ENCODE results near the gene ATL2. TPM values are rescaled to one million over a fixed set of nuclear protein-coding genes. Genes with fewer than 3 reads are reported as not detected.

Gene ATL2
- total RNA-seq, result 10 to 100 TPM; 33.9 to 51.1 TPM

GRCh38 chr2:38377050-38377828 is at the start of gene ATL2:
TSS of gene ATL2 (minus strand) at chr2:38377273. CDS start at chr2:38377260, 13 bp downstream.
- Histone ChIP-seq H3K27ac (peak within 1 kb of the TSS; percentile 95 to 99), H3K36me3 (no peaks in the 10 kb centered on the region), H3K4me3 (peak within 1 kb of the TSS; percentile 78 to 86), H3K9me3 (no peaks in the 10 kb centered on the region), H3K27me3 (no peaks in the 10 kb centered on the region), H3K4me1 (peaks cover 5 to 32% of the 10 kb centered on the region in 2 donors)
- peak; percentile 95 for DNase-seq (ENCODE audit: low spot score)
- no peak for TF ChIP-seq CTCF (IDR thresholded peaks at IDR 0.05)

GRCh38 chr2:38423763-38424162 is 46.7 kb upstream of the ATL2 start:
- Histone ChIP-seq H3K27me3 (no peaks in the 10 kb centered on the region), H3K4me3 (no peak overlapping the region), H3K36me3 (no peaks in the 10 kb centered on the region), H3K4me1 (no peaks in the 10 kb centered on the region), H3K27ac (no peak overlapping the region), H3K9me3 (no peaks in the 10 kb centered on the region)
- TF ChIP-seq CTCF (IDR thresholded peaks at IDR 0.05), result no peak
- no peak for DNase-seq (ENCODE audit: low spot score)

DNA sequence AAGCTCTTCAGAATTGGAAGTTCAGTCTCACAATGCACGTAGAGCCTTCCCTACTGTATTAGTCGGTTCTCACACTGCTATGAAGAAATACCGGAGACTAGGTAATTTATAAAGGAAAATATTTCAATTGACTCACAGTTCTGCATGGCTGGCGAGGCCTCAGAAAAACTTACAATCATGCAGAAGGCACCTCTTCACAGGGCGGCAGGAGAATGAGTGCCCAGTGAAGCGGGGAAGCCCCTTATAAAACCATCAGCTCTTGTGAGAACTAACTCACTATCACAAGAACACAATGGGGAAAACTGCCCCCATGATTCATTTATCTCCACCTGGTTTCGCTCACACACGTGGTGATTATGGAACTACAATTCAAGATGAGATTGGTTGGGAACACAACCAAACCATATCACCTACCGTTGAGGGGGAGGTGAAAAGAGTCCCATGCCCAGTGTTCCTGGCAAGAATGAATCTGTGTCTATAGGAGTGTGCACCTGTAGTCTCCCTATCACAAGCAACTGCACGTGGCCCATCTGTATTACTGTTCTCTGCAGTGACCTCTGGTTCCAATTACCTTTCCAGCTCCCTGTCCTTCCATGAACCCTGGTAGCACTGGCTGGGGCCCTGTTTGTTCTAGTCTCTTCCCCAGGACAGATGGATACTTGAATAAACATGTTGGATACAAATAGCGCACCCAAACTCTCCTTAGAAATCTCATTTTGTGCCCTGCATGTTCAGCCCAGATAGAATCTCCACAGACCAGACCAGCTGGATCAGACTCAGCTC is 44.4 kb upstream of the ATL2 start:
- H3K36me3 ChIP-seq, result no peaks in the 10 kb centered on the region

DNA sequence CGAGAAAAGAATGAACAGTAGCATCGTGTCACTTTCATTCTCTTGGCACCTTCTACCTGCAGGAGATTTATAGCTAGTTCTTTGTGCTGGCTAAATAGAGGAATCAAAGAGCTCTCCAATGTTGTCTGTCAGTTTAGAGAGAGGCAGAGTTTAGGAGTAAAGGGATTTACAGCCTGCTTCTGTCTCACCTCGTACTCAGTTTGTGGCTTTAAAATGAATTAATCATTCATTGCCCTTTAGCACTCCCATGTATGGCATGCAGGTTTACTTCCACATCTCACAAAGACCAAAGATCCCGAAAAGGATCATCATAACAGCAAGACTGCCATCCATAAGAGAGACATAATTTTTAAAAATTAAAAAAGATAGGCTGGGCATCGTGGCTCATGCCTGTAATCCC is 42.4 kb upstream of the ATL2 start:
- no peak overlapping the region for H3K27ac ChIP-seq
- DNase-seq (ENCODE audit: low spot score), result no peak
- H3K36me3 ChIP-seq, result no peaks in the 10 kb centered on the region
- H3K4me1 ChIP-seq, result no peaks in the 10 kb centered on the region
- no peak overlapping the region for H3K4me3 ChIP-seq
- no peaks in the 10 kb centered on the region for H3K9me3 ChIP-seq
- no peaks in the 10 kb centered on the region for H3K27me3 ChIP-seq
- no peak for TF ChIP-seq CTCF (IDR thresholded peaks at IDR 0.05)

More for the DNA sequence above, 44.4 kb upstream of the ATL2 start:
- H3K27ac ChIP-seq, result no peak overlapping the region
- H3K27me3 ChIP-seq, result no peaks in the 10 kb centered on the region
- DNase-seq (ENCODE audit: low spot score), result no peak
- no peak overlapping the region for H3K4me3 ChIP-seq
- TF ChIP-seq CTCF (IDR thresholded peaks at IDR 0.05), result no peak
- no peaks in the 10 kb centered on the region for H3K4me1 ChIP-seq
- H3K9me3 ChIP-seq, result no peaks in the 10 kb centered on the region

DNA sequence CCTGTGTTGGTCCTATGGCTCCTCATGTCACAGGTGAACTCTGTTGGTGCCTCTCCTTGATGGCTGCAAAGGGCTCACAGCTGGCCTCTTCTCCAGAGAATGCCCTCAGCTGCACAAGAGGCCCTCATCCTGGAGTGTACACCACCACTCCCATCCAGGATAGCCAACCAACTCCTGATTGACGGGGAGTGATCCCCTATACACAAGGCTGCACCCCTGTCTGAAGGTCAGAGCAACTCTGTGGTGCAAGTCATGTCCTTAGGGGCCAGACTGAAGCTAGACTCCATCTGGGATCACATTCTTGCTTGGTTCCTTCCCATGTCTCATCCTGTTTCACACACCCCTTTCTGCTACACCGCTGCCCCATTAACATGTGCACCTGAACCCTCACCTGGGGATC is 41.7 kb upstream of the ATL2 start:
- Histone ChIP-seq H3K9me3 (no peaks in the 10 kb centered on the region), H3K4me3 (no peak overlapping the region), H3K36me3 (no peaks in the 10 kb centered on the region), H3K27me3 (no peaks in the 10 kb centered on the region), H3K4me1 (no peaks in the 10 kb centered on the region), H3K27ac (no peak overlapping the region)
- DNase-seq (ENCODE audit: low spot score), result no peak
- TF ChIP-seq CTCF (IDR thresholded peaks at IDR 0.05), result no peak
